Psoas muscle (tissue), 8 donors: ENCODE data around the gene DIPK1B. TPM values are rescaled to one million over a fixed set of nuclear protein-coding genes. Genes with fewer than 3 reads are reported as not detected.

ENCODE experiments used
- ATAC-seq, 4 donors: fragments of 200-7000 bp; cut with Tn5 transposase; one replicate each; pipeline ENCODE4 v1.9.1; 2020; ENCODE audit warnings: moderate library complexity in 3 of 4, mild to moderate bottlenecking in 2 of 4
- DNase-seq, 2 donors: peaks; one replicate each; pipeline ENCODE4 v3.0.0-alpha.2; 2020
- H3K27ac ChIP-seq: fragments of 200-600 bp; one replicate; pipeline ENCODE4 v1.8.0; 2022
- H3K27me3 ChIP-seq, 3 donors: fragments of 200-600 bp in 1 of 3; one replicate each; pipeline versions ENCODE4 v1.6.1 to v1.8.0; 2013 to 2022; ENCODE audit warnings: low read length in 2 of 3, mild to moderate bottlenecking in 2 of 3, moderate library complexity in 1 of 3; ENCODE audit not compliant: insufficient read depth in 3 of 3
- H3K36me3 ChIP-seq, 2 donors: fragments of 200-600 bp in 1 of 2; one replicate each; pipeline versions ENCODE4 v1.6.1 to v1.8.0; 2013 to 2022; ENCODE audit warnings: low read depth in 1 of 2, mild to moderate bottlenecking in 1 of 2, moderate library complexity in 1 of 2; ENCODE audit not compliant: insufficient read depth in 1 of 2
- H3K4me1 ChIP-seq: fragments of 200-600 bp; one replicate; pipeline ENCODE4 v1.8.0; 2022
- H3K4me3 ChIP-seq: fragments of 200-600 bp; one replicate; pipeline ENCODE4 v1.8.0; 2022; ENCODE audit warnings: mild to moderate bottlenecking
- H3K9me3 ChIP-seq: fragments of 200-600 bp; one replicate; pipeline ENCODE4 v1.8.0; 2022
- WGBS, 3 donors: extraction: QIAGEN DNeasy Blood & Tissue Kit; methylation state at CpG; one replicate each; pipeline versions ENCODE4 v1.1.6 to v1.1.7; 2013; 5-methylcytosine and 5-hydroxymethylcytosine counted together
- intact Hi-C, 2 donors: fragments of 100-400 bp; cut with DNase I; formaldehyde crosslinking; loops; one replicate each; pipeline versions ENCODE4 v1.11.0 to v1.14.2; 2022
- polyA plus RNA-seq, 3 donors: library from polyadenylated mRNA; stranded (reverse); fragments of 200-250 nt; gene quantifications; one replicate each; pipeline ENCODE4 v1.2.3, GENCODE V29; 2013
- total RNA-seq, 4 donors: library from RNA; stranded (reverse); fragmentation: NEBNext Ultra II Directional in 2 of 4; extraction: Animal tissue kit (Norgen Biotek cat#: 25700) in 2 of 4; gene quantifications; one replicate each; pipeline versions ENCODE4 v1.2.1 to v1.2.4, GENCODE V29; 2021 to 2023
- TF ChIP-seq, protein P1 (sequence below): fragments of 200-600 bp; IDR thresholded peaks from one replicate; pipeline ENCODE4 v1.8.0; 2022; ENCODE audit warnings: antibody characterized with exemption
- donor health status: healthy with polysubstance abuse.
- donor health status: DM: no; HTN: no; CAD: no; lungs with moderate emphysema.
- donor health status: Bipolar disorder and iron deficiency.
- donor health status: healthy.
- donor health status: DM: yes; HTN: yes; CAD: no.
- donor health status: DM: no; HTN: no; CAD: no.
- donor health status: DM: no; HTN: no; CAD: no.
- donor health status: DM: yes; HTN: yes; CAD: no.

The DIPK1B gene
- total and polyA plus RNA-seq, 7 donors: 1.4 to 5.3 (median 2.4) TPM

DNA sequence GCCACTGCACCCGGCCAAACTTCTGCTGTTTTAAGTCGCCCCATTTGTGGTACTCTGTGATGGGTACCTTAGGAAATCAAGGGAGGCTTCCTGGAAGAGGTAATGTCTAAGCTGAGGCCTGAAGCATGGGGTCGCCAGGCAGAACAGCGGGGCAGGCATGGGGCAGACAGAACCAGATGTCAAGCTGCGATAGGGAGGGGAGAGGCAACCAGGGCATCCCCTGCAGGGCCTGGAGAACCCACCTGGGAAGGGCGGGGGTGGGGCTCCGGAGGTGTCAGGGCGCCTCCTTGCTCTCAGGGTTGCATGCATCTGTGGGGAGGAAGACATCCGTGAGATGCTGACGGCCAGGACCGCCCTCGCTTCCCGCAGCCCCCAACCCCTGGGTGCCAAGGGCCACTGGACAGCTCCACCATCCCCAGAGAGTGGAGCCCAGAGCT is 49.2 kb downstream of the DIPK1B start:
- Histone ChIP-seq H3K9me3 (no peaks in the 10 kb centered on the region), H3K27me3 (no peaks in the 10 kb centered on the region), H3K4me1 (peaks cover 11% of the 10 kb centered on the region), H3K36me3 (no peaks in the 10 kb centered on the region), H3K27ac (no peak overlapping the region), H3K4me3 (no peak overlapping the region)
- DNase-seq: peak in 1 of 2 donors; percentile 47
- intact Hi-C loops: no loop called here
- TF ChIP-seq, protein P1, sequence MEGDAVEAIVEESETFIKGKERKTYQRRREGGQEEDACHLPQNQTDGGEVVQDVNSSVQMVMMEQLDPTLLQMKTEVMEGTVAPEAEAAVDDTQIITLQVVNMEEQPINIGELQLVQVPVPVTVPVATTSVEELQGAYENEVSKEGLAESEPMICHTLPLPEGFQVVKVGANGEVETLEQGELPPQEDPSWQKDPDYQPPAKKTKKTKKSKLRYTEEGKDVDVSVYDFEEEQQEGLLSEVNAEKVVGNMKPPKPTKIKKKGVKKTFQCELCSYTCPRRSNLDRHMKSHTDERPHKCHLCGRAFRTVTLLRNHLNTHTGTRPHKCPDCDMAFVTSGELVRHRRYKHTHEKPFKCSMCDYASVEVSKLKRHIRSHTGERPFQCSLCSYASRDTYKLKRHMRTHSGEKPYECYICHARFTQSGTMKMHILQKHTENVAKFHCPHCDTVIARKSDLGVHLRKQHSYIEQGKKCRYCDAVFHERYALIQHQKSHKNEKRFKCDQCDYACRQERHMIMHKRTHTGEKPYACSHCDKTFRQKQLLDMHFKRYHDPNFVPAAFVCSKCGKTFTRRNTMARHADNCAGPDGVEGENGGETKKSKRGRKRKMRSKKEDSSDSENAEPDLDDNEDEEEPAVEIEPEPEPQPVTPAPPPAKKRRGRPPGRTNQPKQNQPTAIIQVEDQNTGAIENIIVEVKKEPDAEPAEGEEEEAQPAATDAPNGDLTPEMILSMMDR: no peak
- ATAC-seq: no peak
- WGBS, 3 donors: 79 to 84% (median 82%) methylated on average over 13 of the region's 13 CpGs

DNA sequence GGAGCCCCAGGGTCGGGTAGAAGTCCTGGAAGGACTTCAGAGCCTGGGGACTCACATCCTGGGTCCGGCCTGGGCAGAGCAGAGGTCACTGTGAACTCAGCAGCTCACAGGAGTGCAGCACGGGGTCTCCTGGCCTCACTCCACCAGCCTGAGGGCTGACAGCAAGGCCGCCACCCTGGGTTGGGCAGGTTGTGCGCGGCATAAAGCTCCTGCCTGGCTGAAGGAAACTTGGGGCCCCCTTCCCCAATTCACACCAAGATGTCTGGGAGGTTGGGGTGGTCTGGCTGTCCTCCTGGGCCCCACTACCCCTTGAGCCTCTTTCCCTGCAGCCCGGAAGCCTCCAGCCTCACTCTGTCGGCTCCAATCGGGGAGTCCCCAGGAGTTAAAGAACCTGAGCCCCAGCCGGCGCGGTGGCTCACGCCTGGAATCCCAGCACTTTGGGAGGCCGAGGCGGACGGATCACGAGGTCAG is 49.9 kb downstream of the DIPK1B start:
- peaks cover 11% of the 10 kb centered on the region for H3K4me1 ChIP-seq
- H3K27ac ChIP-seq: no peak overlapping the region
- peak in 1 of 2 donors; percentile 52 for DNase-seq
- WGBS, 3 donors: 80 to 86% (median 82%) methylated on average over 17 of the region's 17 CpGs
- H3K36me3 ChIP-seq: no peaks in the 10 kb centered on the region
- no peak overlapping the region for H3K4me3 ChIP-seq
- no peaks in the 10 kb centered on the region for H3K9me3 ChIP-seq
- TF ChIP-seq, protein P1: no peak
- no peak for ATAC-seq
- intact Hi-C loops: no loop called here
- no peaks in the 10 kb centered on the region for H3K27me3 ChIP-seq

DNA sequence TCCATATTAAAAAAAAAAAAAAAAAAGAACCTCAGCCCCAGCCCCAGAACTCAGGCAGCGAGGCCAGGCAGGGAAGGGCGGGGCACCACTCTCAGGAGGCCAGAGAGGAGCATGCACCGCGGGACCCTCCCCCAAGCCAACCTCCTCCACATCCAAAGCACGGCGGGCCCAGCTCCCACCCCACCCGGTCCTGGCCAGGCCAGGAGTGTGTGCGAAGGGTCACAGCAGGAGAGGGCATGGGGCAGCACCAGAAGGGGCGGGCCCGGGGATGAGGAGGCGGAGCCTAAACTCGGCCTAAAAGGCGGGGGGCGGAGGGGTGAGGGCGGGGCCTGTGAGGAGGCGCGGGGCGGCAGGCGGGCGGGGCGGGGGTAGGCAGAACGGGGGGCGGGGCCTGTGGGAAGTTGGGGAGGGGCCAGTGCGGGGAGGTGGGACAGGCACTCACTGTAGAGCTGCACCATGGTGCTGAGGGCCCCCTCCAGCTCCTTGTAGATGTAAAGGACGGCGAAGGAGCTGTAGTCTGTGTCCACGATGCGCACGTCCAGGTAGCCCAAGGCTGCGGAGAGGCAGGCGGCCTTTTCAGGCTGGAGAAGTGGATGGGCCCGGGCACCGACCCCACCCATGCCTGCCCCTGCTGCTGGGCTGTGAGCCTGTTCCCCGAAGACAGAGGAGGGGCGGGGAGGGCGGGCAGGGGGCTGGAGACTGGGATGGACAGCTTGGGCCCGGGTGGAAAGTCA is 50.7 kb downstream of the DIPK1B start:
- WGBS, 3 donors: 20 to 37% (median 26%) methylated on average over 25 to 37 of the region's 37 CpGs
- peak in 1 of 2 donors; percentile 66 for DNase-seq
- Histone ChIP-seq H3K4me1 (peaks cover 3% of the 10 kb centered on the region), H3K9me3 (no peaks in the 10 kb centered on the region), H3K4me3 (no peak overlapping the region), H3K36me3 (no peaks in the 10 kb centered on the region), H3K27ac (no peak overlapping the region), H3K27me3 (no peaks in the 10 kb centered on the region)
- intact Hi-C loops: no loop called here
- TF ChIP-seq, protein P1: no peak
- ATAC-seq: peak in 2 of 4 donors; percentile 13 to 35

DNA sequence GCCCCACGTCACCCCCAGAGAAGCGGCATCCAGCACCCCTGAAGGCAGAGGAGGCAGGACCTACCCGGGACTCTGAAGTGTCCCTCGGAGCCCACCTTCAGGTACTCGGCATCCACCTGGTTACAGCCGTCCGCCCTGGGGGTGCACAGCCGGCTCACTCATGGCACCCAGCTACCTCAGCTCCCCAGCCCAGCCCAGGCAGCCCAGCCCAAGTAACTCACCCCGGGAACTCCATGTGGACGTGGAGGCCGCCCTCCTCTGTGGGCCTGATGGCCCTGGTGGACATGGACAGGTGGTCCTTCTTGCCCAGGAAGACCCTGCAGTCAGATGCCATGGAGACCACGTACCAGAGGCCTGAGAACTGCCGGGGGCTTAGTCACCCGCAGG is 51.3 kb downstream of the DIPK1B start:
- intact Hi-C loops: no loop called here
- H3K27me3 ChIP-seq: no peaks in the 10 kb centered on the region
- no peak overlapping the region for H3K4me3 ChIP-seq
- peak in 1 of 2 donors; percentile 34 for DNase-seq
- no peaks in the 10 kb centered on the region for H3K36me3 ChIP-seq
- H3K9me3 ChIP-seq: no peaks in the 10 kb centered on the region
- no peaks in the 10 kb centered on the region for H3K4me1 ChIP-seq
- 77 to 84% (median 79%) methylated on average over 7 to 14 of the region's 14 CpGs for WGBS, 3 donors
- TF ChIP-seq, protein P1: no peak
- no peak for ATAC-seq
- no peak overlapping the region for H3K27ac ChIP-seq
